ENCODE data around the gene ALDH2.
A peak's percentile ranks its signal among the peaks of the same experiment; 100 is the strongest.

DNA sequence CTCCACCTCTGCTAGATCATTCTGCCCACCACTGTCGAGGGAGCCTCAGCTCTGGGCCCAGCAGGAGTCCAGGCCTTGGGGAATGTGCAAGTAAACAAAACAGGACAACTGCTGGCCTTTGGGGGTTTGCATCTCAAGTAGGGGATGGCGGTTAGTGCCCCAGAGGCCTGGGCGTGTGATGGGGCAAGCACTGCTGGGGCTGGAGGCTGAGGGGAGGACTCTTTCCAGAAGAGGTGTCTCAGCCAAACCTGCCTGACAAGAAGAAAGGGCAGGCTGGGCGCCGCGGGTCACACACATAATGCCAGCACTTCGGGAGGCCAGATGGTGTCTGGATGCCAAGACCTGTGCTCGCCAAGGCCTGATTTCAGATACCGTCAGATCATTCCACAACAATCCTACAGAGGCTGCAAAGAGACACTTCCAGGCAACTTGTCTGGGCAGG lies 8.6 kb upstream of the ALDH2 start:
- TF ChIP-seq, protein P1, sequence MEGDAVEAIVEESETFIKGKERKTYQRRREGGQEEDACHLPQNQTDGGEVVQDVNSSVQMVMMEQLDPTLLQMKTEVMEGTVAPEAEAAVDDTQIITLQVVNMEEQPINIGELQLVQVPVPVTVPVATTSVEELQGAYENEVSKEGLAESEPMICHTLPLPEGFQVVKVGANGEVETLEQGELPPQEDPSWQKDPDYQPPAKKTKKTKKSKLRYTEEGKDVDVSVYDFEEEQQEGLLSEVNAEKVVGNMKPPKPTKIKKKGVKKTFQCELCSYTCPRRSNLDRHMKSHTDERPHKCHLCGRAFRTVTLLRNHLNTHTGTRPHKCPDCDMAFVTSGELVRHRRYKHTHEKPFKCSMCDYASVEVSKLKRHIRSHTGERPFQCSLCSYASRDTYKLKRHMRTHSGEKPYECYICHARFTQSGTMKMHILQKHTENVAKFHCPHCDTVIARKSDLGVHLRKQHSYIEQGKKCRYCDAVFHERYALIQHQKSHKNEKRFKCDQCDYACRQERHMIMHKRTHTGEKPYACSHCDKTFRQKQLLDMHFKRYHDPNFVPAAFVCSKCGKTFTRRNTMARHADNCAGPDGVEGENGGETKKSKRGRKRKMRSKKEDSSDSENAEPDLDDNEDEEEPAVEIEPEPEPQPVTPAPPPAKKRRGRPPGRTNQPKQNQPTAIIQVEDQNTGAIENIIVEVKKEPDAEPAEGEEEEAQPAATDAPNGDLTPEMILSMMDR (IDR thresholded peaks at IDR 0.05): no peak
- peak; percentile 79 for TF ChIP-seq POLR2AphosphoS5 (IDR thresholded peaks at IDR 0.05)
- TF ChIP-seq POLR2A (IDR thresholded peaks at IDR 0.05): peak; percentile 10
